ENCODE measurements around the gene KLF2.

DNA sequence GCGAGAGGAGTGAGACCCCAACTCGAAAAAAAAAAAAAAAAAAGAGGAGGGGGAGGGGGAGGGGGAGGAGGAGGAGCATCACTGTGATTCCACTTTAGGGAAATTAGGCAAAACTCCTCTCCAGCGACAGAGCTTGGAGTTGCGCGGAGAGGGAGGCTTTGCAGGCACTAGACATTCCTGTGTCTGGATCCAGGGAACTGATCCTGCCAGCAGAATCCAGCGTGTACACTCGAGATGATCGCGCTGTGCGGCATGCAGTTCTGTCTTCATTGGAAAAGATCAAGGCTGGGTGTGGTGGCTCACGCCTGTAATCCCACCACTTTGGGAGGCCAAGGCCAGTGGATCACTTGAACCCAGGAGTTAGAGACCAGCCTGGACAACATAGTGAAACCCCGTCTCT is 29.6 kb upstream of the KLF2 start:
- TF ChIP-seq EZH2 (IDR thresholded peaks at IDR 0.05) (no peak), POLR2AphosphoS5 (IDR thresholded peaks at IDR 0.05; ENCODE audit: borderline replicate concordance, low read depth, low read length) (no peak)

Measured in SK-N-MC (cell line).